Measurements from ENCODE around the gene ATP2B2.

GRCh38 chr3:10315771-10316344 lies 189.5 kb downstream of the ATP2B2 start:
- no peak for TF ChIP-seq POLR2A (IDR thresholded peaks at IDR 0.05)
- TF ChIP-seq, protein P1, sequence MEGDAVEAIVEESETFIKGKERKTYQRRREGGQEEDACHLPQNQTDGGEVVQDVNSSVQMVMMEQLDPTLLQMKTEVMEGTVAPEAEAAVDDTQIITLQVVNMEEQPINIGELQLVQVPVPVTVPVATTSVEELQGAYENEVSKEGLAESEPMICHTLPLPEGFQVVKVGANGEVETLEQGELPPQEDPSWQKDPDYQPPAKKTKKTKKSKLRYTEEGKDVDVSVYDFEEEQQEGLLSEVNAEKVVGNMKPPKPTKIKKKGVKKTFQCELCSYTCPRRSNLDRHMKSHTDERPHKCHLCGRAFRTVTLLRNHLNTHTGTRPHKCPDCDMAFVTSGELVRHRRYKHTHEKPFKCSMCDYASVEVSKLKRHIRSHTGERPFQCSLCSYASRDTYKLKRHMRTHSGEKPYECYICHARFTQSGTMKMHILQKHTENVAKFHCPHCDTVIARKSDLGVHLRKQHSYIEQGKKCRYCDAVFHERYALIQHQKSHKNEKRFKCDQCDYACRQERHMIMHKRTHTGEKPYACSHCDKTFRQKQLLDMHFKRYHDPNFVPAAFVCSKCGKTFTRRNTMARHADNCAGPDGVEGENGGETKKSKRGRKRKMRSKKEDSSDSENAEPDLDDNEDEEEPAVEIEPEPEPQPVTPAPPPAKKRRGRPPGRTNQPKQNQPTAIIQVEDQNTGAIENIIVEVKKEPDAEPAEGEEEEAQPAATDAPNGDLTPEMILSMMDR (IDR thresholded peaks at IDR 0.05), result no peak

Data from tibial nerve (tissue), 3 donors.